Fibroblast of lung (primary cell): Measurements from ENCODE around the gene ABLIM2.

Experiments
- EZH2 ChIP-seq: IDR thresholded peaks from 2 replicates; pipeline ENCODE4 v1.5.1; 2012; ENCODE audit warnings: low read length, control low read depth, mild to moderate bottlenecking; ENCODE audit errors: missing control alignments
- TF ChIP-seq, protein P1 (sequence below), 2 donors: IDR thresholded peaks in 1 of 2; conservative IDR thresholded peaks in 1 of 2; 1 replicate in 1 of 2; 2 replicates in 1 of 2; pipeline ENCODE4 v1.5.1; 2011 to 2012; ENCODE audit warnings: low read length in 2 of 2, control low read depth in 1 of 2, inconsistent platforms in 1 of 2, low read depth in 1 of 2, mild to moderate bottlenecking in 1 of 2

GRCh38 chr4:8180310-8181093 lies 21.9 kb upstream of the ABLIM2 start:
- TF ChIP-seq, protein P1, sequence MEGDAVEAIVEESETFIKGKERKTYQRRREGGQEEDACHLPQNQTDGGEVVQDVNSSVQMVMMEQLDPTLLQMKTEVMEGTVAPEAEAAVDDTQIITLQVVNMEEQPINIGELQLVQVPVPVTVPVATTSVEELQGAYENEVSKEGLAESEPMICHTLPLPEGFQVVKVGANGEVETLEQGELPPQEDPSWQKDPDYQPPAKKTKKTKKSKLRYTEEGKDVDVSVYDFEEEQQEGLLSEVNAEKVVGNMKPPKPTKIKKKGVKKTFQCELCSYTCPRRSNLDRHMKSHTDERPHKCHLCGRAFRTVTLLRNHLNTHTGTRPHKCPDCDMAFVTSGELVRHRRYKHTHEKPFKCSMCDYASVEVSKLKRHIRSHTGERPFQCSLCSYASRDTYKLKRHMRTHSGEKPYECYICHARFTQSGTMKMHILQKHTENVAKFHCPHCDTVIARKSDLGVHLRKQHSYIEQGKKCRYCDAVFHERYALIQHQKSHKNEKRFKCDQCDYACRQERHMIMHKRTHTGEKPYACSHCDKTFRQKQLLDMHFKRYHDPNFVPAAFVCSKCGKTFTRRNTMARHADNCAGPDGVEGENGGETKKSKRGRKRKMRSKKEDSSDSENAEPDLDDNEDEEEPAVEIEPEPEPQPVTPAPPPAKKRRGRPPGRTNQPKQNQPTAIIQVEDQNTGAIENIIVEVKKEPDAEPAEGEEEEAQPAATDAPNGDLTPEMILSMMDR (conservative IDR thresholded peaks at IDR 0.05 in 1 of 2, IDR thresholded peaks at IDR 0.05 in 1 of 2; ENCODE audit: low read depth in 1 of 2, low read length in 2 of 2), result no peak
- no peak for TF ChIP-seq EZH2
